ENCODE results near the gene EXOC3L4. TPM values are rescaled to one million over a fixed set of nuclear protein-coding genes. Genes with fewer than 3 reads are reported as not detected.
A peak's percentile ranks its signal among the peaks of the same experiment; 100 is the strongest.

Gene EXOC3L4
- total and polyA plus RNA-seq, 9 of the 15 experiments (the other 6 are each of a cell fraction or from before 2014, with no cell fraction given): 0.10 to 6.7 (median 0.98) TPM; not detected in 1

DNA sequence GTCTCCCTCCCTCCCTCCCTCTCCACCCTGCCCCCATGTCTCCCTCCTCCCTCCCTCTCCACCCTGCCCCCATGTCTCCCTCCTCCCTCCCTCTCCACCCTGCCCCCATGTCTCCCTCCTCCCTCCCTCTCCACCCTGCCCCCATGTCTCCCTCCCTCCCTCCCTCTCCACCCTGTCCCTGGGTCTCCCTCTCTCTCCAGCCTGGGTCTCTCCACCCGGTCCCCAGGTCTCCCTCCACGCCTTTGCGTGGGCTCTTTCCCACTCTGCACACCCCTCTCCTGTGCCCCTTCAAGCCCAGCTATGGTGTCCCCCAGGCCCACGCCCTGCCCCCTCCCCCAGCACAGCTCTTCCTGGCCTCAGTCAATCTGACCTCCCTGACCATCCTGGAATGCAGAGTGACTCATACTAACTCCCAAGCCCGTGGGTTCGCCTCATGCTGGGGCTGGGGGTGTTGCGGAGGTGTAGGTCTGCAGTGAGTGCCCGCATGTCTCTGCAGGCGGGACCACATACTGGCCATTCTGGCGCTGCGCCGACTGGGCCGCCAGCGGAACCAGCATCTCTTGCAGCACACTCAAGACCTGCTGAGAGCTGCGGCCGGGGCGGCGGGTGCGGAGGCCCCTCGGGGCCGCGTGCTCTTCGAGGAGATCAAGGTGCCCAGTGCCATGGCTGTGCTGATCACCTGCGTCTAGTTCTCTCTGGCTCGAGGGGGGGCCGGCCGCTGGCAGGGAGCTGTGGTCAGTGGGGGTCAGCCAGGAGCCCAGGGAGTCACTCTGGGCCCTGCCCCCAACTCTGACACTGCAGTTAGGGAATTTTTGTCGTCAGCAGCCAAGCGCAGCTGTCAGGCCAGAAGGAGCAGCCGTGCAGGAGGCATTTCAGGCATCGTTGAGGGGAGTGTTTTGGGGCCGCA is 15.3 kb downstream of the EXOC3L4 start (continued):
- TF ChIP-seq, protein P1, sequence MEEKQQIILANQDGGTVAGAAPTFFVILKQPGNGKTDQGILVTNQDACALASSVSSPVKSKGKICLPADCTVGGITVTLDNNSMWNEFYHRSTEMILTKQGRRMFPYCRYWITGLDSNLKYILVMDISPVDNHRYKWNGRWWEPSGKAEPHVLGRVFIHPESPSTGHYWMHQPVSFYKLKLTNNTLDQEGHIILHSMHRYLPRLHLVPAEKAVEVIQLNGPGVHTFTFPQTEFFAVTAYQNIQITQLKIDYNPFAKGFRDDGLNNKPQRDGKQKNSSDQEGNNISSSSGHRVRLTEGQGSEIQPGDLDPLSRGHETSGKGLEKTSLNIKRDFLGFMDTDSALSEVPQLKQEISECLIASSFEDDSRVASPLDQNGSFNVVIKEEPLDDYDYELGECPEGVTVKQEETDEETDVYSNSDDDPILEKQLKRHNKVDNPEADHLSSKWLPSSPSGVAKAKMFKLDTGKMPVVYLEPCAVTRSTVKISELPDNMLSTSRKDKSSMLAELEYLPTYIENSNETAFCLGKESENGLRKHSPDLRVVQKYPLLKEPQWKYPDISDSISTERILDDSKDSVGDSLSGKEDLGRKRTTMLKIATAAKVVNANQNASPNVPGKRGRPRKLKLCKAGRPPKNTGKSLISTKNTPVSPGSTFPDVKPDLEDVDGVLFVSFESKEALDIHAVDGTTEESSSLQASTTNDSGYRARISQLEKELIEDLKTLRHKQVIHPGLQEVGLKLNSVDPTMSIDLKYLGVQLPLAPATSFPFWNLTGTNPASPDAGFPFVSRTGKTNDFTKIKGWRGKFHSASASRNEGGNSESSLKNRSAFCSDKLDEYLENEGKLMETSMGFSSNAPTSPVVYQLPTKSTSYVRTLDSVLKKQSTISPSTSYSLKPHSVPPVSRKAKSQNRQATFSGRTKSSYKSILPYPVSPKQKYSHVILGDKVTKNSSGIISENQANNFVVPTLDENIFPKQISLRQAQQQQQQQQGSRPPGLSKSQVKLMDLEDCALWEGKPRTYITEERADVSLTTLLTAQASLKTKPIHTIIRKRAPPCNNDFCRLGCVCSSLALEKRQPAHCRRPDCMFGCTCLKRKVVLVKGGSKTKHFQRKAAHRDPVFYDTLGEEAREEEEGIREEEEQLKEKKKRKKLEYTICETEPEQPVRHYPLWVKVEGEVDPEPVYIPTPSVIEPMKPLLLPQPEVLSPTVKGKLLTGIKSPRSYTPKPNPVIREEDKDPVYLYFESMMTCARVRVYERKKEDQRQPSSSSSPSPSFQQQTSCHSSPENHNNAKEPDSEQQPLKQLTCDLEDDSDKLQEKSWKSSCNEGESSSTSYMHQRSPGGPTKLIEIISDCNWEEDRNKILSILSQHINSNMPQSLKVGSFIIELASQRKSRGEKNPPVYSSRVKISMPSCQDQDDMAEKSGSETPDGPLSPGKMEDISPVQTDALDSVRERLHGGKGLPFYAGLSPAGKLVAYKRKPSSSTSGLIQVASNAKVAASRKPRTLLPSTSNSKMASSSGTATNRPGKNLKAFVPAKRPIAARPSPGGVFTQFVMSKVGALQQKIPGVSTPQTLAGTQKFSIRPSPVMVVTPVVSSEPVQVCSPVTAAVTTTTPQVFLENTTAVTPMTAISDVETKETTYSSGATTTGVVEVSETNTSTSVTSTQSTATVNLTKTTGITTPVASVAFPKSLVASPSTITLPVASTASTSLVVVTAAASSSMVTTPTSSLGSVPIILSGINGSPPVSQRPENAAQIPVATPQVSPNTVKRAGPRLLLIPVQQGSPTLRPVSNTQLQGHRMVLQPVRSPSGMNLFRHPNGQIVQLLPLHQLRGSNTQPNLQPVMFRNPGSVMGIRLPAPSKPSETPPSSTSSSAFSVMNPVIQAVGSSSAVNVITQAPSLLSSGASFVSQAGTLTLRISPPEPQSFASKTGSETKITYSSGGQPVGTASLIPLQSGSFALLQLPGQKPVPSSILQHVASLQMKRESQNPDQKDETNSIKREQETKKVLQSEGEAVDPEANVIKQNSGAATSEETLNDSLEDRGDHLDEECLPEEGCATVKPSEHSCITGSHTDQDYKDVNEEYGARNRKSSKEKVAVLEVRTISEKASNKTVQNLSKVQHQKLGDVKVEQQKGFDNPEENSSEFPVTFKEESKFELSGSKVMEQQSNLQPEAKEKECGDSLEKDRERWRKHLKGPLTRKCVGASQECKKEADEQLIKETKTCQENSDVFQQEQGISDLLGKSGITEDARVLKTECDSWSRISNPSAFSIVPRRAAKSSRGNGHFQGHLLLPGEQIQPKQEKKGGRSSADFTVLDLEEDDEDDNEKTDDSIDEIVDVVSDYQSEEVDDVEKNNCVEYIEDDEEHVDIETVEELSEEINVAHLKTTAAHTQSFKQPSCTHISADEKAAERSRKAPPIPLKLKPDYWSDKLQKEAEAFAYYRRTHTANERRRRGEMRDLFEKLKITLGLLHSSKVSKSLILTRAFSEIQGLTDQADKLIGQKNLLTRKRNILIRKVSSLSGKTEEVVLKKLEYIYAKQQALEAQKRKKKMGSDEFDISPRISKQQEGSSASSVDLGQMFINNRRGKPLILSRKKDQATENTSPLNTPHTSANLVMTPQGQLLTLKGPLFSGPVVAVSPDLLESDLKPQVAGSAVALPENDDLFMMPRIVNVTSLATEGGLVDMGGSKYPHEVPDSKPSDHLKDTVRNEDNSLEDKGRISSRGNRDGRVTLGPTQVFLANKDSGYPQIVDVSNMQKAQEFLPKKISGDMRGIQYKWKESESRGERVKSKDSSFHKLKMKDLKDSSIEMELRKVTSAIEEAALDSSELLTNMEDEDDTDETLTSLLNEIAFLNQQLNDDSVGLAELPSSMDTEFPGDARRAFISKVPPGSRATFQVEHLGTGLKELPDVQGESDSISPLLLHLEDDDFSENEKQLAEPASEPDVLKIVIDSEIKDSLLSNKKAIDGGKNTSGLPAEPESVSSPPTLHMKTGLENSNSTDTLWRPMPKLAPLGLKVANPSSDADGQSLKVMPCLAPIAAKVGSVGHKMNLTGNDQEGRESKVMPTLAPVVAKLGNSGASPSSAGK (IDR thresholded peaks at IDR 0.05): peak; percentile 79
- TF ChIP-seq RBM17 (IDR thresholded peaks at IDR 0.05; ENCODE audit: borderline replicate concordance, low read depth, low read length) (no peak), RHOXF2B (CRISPR knock-in tag; conservative IDR thresholded peaks at IDR 0.05) (no peak), MTA1 (IDR thresholded peaks at IDR 0.05; ENCODE audit: borderline replicate concordance) (no peak; the same call in 1 of the 2 replicates), NR4A1 (CRISPR knock-in tag; IDR thresholded peaks at IDR 0.05) (no peak), NR4A1 (tag; IDR thresholded peaks at IDR 0.05) (no peak; the same call in 1 of the 2 replicates), E2F4 (CRISPR knock-in tag; IDR thresholded peaks at IDR 0.05; ENCODE audit: low read depth) (no peak), MTF1 (CRISPR knock-in tag; IDR thresholded peaks at IDR 0.05; ENCODE audit: borderline replicate concordance) (no peak), ZNF175 (CRISPR knock-in tag; IDR thresholded peaks at IDR 0.05; ENCODE audit: low read depth) (peak; percentile 58; the same call in 1 of the 2 replicates), GTF2E2 (tag; IDR thresholded peaks at IDR 0.05) (no peak), EP400 (IDR thresholded peaks at IDR 0.05) (0 out of 2 replicates have a peak, but pooled peaks have one; percentile 24)
- TF ChIP-seq, protein P2, sequence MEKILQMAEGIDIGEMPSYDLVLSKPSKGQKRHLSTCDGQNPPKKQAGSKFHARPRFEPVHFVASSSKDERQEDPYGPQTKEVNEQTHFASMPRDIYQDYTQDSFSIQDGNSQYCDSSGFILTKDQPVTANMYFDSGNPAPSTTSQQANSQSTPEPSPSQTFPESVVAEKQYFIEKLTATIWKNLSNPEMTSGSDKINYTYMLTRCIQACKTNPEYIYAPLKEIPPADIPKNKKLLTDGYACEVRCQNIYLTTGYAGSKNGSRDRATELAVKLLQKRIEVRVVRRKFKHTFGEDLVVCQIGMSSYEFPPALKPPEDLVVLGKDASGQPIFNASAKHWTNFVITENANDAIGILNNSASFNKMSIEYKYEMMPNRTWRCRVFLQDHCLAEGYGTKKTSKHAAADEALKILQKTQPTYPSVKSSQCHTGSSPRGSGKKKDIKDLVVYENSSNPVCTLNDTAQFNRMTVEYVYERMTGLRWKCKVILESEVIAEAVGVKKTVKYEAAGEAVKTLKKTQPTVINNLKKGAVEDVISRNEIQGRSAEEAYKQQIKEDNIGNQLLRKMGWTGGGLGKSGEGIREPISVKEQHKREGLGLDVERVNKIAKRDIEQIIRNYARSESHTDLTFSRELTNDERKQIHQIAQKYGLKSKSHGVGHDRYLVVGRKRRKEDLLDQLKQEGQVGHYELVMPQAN (IDR thresholded peaks at IDR 0.05; ENCODE audit: borderline replicate concordance): no peak
